HG03280 (cell line): Measurements from ENCODE around the gene EIF2A.
A peak's percentile ranks its signal among the peaks of the same experiment; 100 is the strongest.
"Not testable (repeated sequence)": the region's sequence is repeated elsewhere in the genome, so short reads cannot be mapped to it uniquely, and the experiment has no call there.

Experiments used
- ATAC-seq: cut with Tn5 transposase; IDR thresholded peaks from one replicate; pipeline ENCODE4 v1.9.1; 2021; ENCODE audit warnings: mild to moderate bottlenecking, moderate library complexity; ENCODE audit not compliant: unreplicated experiment

The EIF2A gene

GRCh38 chr3:150600647-150601530 is 54.3 kb downstream of the EIF2A start:
- not testable (repeated sequence) for ATAC-seq

GRCh38 chr3:150602426-150603152 is 56.0 kb downstream of the EIF2A start:
- peak; percentile 9 for ATAC-seq

- ATAC-seq: peak; percentile 61
Measured at GRCh38 chr3:150603153-150603979, 56.8 kb downstream of the EIF2A start, which contains the start of gene SELENOT. Gene SELENOT, plus strand, starts transcription at chr3:150603321. Its CDS starts 42 bp downstream, at chr3:150603363.

GRCh38 chr3:150603980-150604319 is 57.4 kb downstream of the EIF2A start:
- no peak for ATAC-seq

GRCh38 chr3:150605998-150606641 is 59.5 kb downstream of the EIF2A start:
- ATAC-seq: no peak

GRCh38 chr3:150607267-150608065 is 60.9 kb downstream of the EIF2A start:
- ATAC-seq: no peak

GRCh38 chr3:150609988-150610387 is 63.4 kb downstream of the EIF2A start:
- no peak for ATAC-seq

GRCh38 chr3:150610785-150611184 is 64.2 kb downstream of the EIF2A start:
- ATAC-seq: no peak

GRCh38 chr3:150611666-150612065 is 65.1 kb downstream of the EIF2A start:
- ATAC-seq: no peak

GRCh38 chr3:150612494-150612893 is 65.9 kb downstream of the EIF2A start:
- ATAC-seq: no peak

- no peak for ATAC-seq
Measured at GRCh38 chr3:150613034-150613433, 66.4 kb downstream of the EIF2A start.

- ATAC-seq: no peak
Measured at GRCh38 chr3:150613709-150614480, 67.3 kb downstream of the EIF2A start.

- ATAC-seq: no peak
Measured at GRCh38 chr3:150620002-150620689, 73.6 kb downstream of the EIF2A start.

- not testable (repeated sequence) for ATAC-seq
Measured at GRCh38 chr3:150622955-150623354, 76.4 kb downstream of the EIF2A start.

- ATAC-seq: no peak
Measured at GRCh38 chr3:150623945-150624344, 77.4 kb downstream of the EIF2A start.

GRCh38 chr3:150626148-150626930 is 79.8 kb downstream of the EIF2A start:
- no peak for ATAC-seq

GRCh38 chr3:150627557-150627956 is 81.0 kb downstream of the EIF2A start:
- ATAC-seq: no peak
